ENCODE data around the gene C1orf116.

GRCh38 chr1:207033302-207033701 is 746 bp upstream of the C1orf116 start:
- TF ChIP-seq, protein P1, sequence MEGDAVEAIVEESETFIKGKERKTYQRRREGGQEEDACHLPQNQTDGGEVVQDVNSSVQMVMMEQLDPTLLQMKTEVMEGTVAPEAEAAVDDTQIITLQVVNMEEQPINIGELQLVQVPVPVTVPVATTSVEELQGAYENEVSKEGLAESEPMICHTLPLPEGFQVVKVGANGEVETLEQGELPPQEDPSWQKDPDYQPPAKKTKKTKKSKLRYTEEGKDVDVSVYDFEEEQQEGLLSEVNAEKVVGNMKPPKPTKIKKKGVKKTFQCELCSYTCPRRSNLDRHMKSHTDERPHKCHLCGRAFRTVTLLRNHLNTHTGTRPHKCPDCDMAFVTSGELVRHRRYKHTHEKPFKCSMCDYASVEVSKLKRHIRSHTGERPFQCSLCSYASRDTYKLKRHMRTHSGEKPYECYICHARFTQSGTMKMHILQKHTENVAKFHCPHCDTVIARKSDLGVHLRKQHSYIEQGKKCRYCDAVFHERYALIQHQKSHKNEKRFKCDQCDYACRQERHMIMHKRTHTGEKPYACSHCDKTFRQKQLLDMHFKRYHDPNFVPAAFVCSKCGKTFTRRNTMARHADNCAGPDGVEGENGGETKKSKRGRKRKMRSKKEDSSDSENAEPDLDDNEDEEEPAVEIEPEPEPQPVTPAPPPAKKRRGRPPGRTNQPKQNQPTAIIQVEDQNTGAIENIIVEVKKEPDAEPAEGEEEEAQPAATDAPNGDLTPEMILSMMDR (tag by site-specific recombination; IDR thresholded peaks at IDR 0.05): no peak
- TF ChIP-seq ZNF274 (IDR thresholded peaks at IDR 0.05; ENCODE audit: low read length) (no peak), ZNF274 (tag by site-specific recombination; IDR thresholded peaks at IDR 0.05; ENCODE audit: borderline replicate concordance) (no peak), ZNF138 (tag by site-specific recombination; IDR thresholded peaks at IDR 0.05; ENCODE audit: borderline replicate concordance) (no peak), PRDM1 (tag by site-specific recombination; IDR thresholded peaks at IDR 0.05) (no peak), ZNF677 (tag by site-specific recombination; IDR thresholded peaks at IDR 0.05) (no peak), ZNF776 (tag by site-specific recombination; IDR thresholded peaks at IDR 0.05; ENCODE audit: borderline replicate concordance) (no peak)

Data from HEK293 (cell line).